K562 (cell line): ENCODE measurements around the gene SPEG. TPM values are rescaled to one million over a fixed set of nuclear protein-coding genes. Genes with fewer than 3 reads are reported as not detected.
A peak's percentile ranks its signal among the peaks of the same experiment; 100 is the strongest.

Experiments
- ATAC-seq: fragments of 200-7000 bp; cut with Tn5 transposase; 3 replicates; pipeline ENCODE4 v1.9.1; 2020; ENCODE audit warnings: moderate library complexity
- BruUV-seq: library from RNA; stranded (reverse); fragments of 400-500 nt; replicated peaks from 2 replicates; lab custom pipeline; 2021; lab: Mats Ljungman, UMichigan
- CTCF ChIA-PET: fragments of 300-600 bp; formaldehyde crosslinking; extraction: SDS; loops from one replicate; lab custom pipeline; 2021; ENCODE audit warnings: low intra/inter-chr PET ratio; lab: Yijun Ruan, JAX
- POLR2A ChIA-PET: fragments of 300-600, 350-650 bp; sonication (Branson Sonifier 250); formaldehyde crosslinking; extraction: SDS; loops from one replicate; lab custom pipeline; 2021; ENCODE audit warnings: antibody characterized with exemption, inconsistent platforms; lab: Yijun Ruan, JAX
- DNase-seq, 4 experiments: peaks; one replicate each; pipeline versions ENCODE4 v3.0.0 to v3.0.0-alpha.2; 2011 to 2018; ENCODE audit warnings: low spot score in 3 of 4, mixed read lengths in 3 of 4; ENCODE audit errors: extremely low read depth in 1 of 4
- FAIRE-seq: peaks from 2 replicates; lab custom pipeline; 2011; peaks lifted over from hg19 to GRCh38; lab: Jason Lieb, UNC
- H2AFZ ChIP-seq: 2 replicates; pipeline ENCODE4 v1.6.0; 2011; ENCODE audit warnings: low read depth, low read length, control low read depth, inconsistent platforms
- H3K27ac ChIP-seq: fragments of 200-600 bp; 3 replicates; pipeline ENCODE4 v1.8.0; 2011; ENCODE audit warnings: low read depth, mild to moderate bottlenecking, control low read depth, inconsistent platforms, low read length, moderate library complexity, mixed read lengths; ENCODE audit errors: extremely low read depth
- H3K27me3 ChIP-seq, 2 experiments: fragments of 300-600 bp in 1 of 2; 2 replicates in 1 of 2; 3 replicates in 1 of 2; pipeline versions ENCODE4 v1.6.0 to v1.8.0; 2011; ENCODE audit warnings: inconsistent platforms in 2 of 2, low read length in 2 of 2, mild to moderate bottlenecking in 1 of 2, mixed read lengths in 1 of 2, moderate library complexity in 1 of 2; ENCODE audit not compliant: control insufficient read depth in 2 of 2, insufficient read depth in 2 of 2
- H3K36me3 ChIP-seq: fragments of 300-600 bp; 3 replicates; pipeline ENCODE4 v1.8.0; 2011; ENCODE audit warnings: mild to moderate bottlenecking, low read length, inconsistent platforms; ENCODE audit not compliant: control insufficient read depth, insufficient read depth
- H3K4me1 ChIP-seq, 2 experiments: fragments of 200-600 bp in 1 of 2; replicated peaks in 1 of 2; 2 replicates in 1 of 2; 3 replicates in 1 of 2; pipeline versions ENCODE4 v1.5.1 to v1.8.0; 2011; ENCODE audit warnings: inconsistent platforms in 2 of 2, low read length in 2 of 2, mild to moderate bottlenecking in 1 of 2, mixed read lengths in 1 of 2, moderate library complexity in 1 of 2; ENCODE audit not compliant: control insufficient read depth in 2 of 2, insufficient read depth in 2 of 2
- H3K4me2 ChIP-seq: 2 replicates; pipeline ENCODE4 v1.6.1; 2011; ENCODE audit warnings: low read length, control low read depth, inconsistent platforms, mixed read lengths; ENCODE audit not compliant: insufficient read depth
- H3K4me3 ChIP-seq: fragments of 200-600 bp; sonication (generic), shearing (Covaris generic); 2 replicates; pipeline ENCODE4 v1.5.1; 2016; ENCODE audit warnings: control low read depth, inconsistent platforms
- H3K79me2 ChIP-seq: fragments of 200-600 bp; 3 replicates; pipeline ENCODE4 v1.8.0; 2011; ENCODE audit warnings: low read length, inconsistent platforms; ENCODE audit not compliant: control insufficient read depth, insufficient read depth
- H3K9ac ChIP-seq, 2 experiments: 2 replicates each; pipeline versions ENCODE4 v1.6.0 to v1.6.1; 2011; ENCODE audit warnings: low read depth in 2 of 2, low read length in 2 of 2, control low read depth in 1 of 2, inconsistent platforms in 1 of 2, mild to moderate bottlenecking in 1 of 2, mixed read lengths in 1 of 2; ENCODE audit not compliant: insufficient read depth in 1 of 2
- H3K9me1 ChIP-seq: one replicate; pipeline ENCODE4 v1.6.0; 2011; ENCODE audit warnings: inconsistent platforms, mild to moderate bottlenecking, low read length, moderate library complexity; ENCODE audit not compliant: control insufficient read depth, insufficient read depth
- H3K9me3 ChIP-seq: replicated peaks from 2 replicates; pipeline ENCODE4 v1.5.1; 2011; ENCODE audit warnings: low read depth, low read length, inconsistent platforms; ENCODE audit not compliant: control insufficient read depth, insufficient read depth
- H4K20me1 ChIP-seq: replicated peaks from 2 replicates; pipeline ENCODE4 v1.6.1; 2011; ENCODE audit warnings: low read length, inconsistent platforms, mixed read lengths; ENCODE audit not compliant: control insufficient read depth, insufficient read depth
- DPF2 ChIP-seq: fragments of 450-650 bp; IDR thresholded peaks from 2 replicates; pipeline ENCODE4 v1.6.1; 2016
- HNRNPH1 ChIP-seq: fragments of 200-400 bp; formaldehyde crosslinking; optimal IDR thresholded peaks from 2 replicates; pipeline ENCODE3; 2017; ENCODE audit warnings: low read depth, mild to moderate bottlenecking, low read length, moderate library complexity
- KAT8 ChIP-seq: fragments of 450-650 bp; IDR thresholded peaks from 2 replicates; pipeline ENCODE4 v1.6.1; 2016; ENCODE audit warnings: low read depth, mild to moderate bottlenecking
- NBN ChIP-seq: fragments of 450-650 bp; IDR thresholded peaks from 2 replicates; pipeline ENCODE4 v1.6.1; 2016; ENCODE audit warnings: low read depth, mild to moderate bottlenecking
- POLR2AphosphoS2 ChIP-seq: IDR thresholded peaks from 2 replicates; pipeline ENCODE4 v1.6.1; 2012; ENCODE audit warnings: low read length, improper control_type of control experiment
- PRMT5 ChIP-seq: sonication (generic); formaldehyde crosslinking; IDR thresholded peaks from 2 replicates; pipeline ENCODE4 v1.5.0; 2020; ENCODE audit warnings: missing genetic modification reagents
- ZSCAN29 ChIP-seq: fragments of 450-650 bp; IDR thresholded peaks from 2 replicates; pipeline ENCODE4 v1.6.1; 2017
- WGBS: fragments of 100-300 bp; shearing (Covaris generic); methylation state at CpG from one replicate; pipeline ENCODE4 v1.1.6; 2016; ENCODE audit warnings: low coverage, mixed read lengths; ENCODE audit not compliant: insufficient coverage; ENCODE audit errors: missing lambda C conversion rate; 5-methylcytosine and 5-hydroxymethylcytosine counted together
- in situ Hi-C: fragments of 300-500 bp; cut with MboI; formaldehyde crosslinking; loops from 4 replicates; pipeline ENCODE4 v1.15.0; 2018; ENCODE audit warnings: inconsistent platforms, mixed read lengths
- intact Hi-C: fragments of 100-400 bp; cut with micrococcal nuclease; formaldehyde crosslinking; loops from 2 replicates; pipeline ENCODE4 v1.14.2; 2022
- polyA plus RNA-seq, 8 experiments: library from polyadenylated mRNA; depleted of rRNA in 4 of 8; stranded (reverse) in 5 of 8; unstranded in 3 of 8; fragments of >200 nt; fragmentation: Nextera tagmentation in 2 of 8; fragmentation: Illumina TruSeq in 1 of 8; extraction: Ambion mirVana in 2 of 8; extraction: Trizol in 1 of 8; gene quantifications; 2 replicates each; pipeline versions ENCODE4 v1.2.1 to v1.2.3, GENCODE V29; 2011 to 2014; ENCODE audit warnings: inconsistent platforms in 1 of 8, missing spikeins in 1 of 8
- total RNA-seq, 7 experiments: library from RNA; depleted of rRNA in 6 of 7; stranded (reverse); fragments of >200 nt in 6 of 7; fragmentation: Illumina TruSeq in 2 of 7; extraction: Trizol in 2 of 7; gene quantifications; 2 replicates each; pipeline versions ENCODE4 v1.2.1 to v1.2.3, GENCODE V29; 2011 to 2021; ENCODE audit warnings: low replicate concordance in 1 of 7
- TF ChIP-seq, protein P1 (sequence below): sonication (generic); formaldehyde crosslinking; IDR thresholded peaks from 2 replicates; pipeline ENCODE4 v1.8.1; 2023; ENCODE audit warnings: missing genetic modification reagents, mild to moderate bottlenecking, borderline replicate concordance
- TF ChIP-seq, protein P2 (sequence below): sonication (generic); formaldehyde crosslinking; IDR thresholded peaks from 2 replicates; pipeline ENCODE4 v1.8.0; 2022; ENCODE audit warnings: missing genetic modification reagents, mild to moderate bottlenecking, moderate library complexity, borderline replicate concordance

Gene SPEG
- total and polyA plus RNA-seq, 9 of the 15 experiments (the other 6 are each of a cell fraction or from before 2014, with no cell fraction given): 0.49 to 8.7 (median 3.0) TPM

DNA sequence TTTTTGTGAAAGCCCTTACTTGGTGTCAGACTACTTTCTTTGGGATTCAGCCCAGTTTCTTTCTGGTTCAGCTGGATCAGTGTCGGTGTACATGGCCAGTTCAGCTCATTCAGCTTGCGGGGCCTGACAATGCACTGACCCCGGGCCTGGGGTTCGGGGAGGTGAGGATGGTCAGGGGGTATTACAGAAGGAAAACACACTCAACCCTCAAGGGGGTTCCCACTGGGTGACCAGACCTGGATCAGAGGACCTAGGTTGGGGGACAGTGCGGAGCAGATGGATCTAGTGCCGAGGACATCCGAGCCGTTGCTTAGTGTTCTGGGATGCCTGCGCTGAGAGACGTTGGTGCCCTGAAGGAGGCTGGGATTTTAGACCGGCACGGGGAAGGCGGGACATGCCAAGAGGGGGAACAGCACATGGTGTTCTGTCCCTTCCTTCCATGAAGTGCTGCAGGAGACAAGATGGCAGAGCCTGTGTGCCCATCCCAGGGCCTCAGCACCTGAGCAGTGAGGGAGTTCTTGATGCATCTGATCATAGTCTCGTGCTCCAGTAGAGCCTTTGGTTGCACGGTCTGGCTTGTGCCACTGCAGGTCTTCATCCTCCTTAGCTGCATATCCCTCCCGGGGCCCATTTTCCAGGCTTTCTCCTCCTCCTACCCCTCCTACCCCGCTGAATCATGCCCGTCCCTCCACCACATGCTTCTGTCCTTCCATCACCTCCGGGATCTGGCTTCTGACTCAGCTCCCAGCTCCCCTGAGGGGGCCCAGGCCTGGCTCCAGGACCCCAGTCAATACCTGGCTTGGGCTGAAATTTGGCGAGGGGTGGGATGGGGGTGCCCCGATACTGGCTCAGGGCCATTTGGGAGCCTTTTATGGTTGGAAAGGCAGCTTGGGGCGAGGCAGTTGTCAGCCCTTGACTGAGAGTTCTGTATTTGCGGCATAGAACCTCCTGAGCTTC is 18.0 kb downstream of the SPEG start (continued):
- TF ChIP-seq PRMT5 (no peak), NBN (no peak)

DNA sequence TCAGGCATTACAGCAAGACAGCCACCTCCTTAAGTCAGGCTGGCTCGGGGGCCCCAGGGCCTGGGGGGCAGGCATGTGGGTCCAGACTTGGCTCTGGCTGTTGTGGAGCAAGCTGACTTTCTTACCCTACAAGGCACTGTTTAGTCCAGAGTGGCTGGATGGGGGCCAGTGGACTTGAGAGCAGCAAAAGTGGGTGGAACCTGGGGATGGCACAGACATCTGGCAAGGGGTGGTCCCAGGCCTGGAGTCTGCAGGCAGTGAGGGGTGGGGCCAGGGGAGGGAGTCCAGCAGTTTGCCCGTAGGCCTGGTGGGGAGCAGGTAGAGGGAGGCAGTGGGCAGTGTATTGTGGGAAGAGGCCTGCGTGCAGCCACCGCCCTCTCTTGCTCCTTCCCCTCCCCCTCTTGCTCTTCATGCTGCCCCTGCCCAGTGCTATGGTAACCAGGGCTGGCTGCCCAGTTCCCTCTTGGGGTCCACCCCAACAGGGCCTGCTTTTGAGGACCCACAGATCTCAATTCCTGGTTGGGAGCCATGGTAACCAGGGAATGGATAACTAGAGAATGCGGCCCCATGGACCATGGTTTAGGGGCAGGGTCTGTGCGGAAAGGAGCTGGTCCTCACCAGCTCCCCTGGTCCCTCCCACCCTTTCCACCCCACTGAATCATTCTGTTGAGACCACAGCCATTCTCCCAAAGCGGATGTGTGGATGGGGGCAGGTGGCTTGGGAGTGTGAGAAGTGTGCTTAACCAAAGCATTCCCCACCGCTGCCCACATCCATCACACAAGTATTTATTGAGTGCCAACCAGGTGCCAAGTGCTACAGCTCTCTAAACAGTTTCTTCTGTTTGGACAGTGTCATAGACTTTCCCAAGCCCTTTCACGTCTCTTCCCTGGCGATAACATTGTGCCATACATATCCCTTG is 19.3 kb downstream of the SPEG start:
- H2AFZ ChIP-seq: no peak overlapping the region
- H3K27me3 ChIP-seq: no peaks in the 10 kb centered on the region
- no peak for FAIRE-seq
- no peak overlapping the region for H3K27ac ChIP-seq
- H3K9me1 ChIP-seq: no peaks in the 10 kb centered on the region
- no peak for DNase-seq
- H3K9ac ChIP-seq: peak overlapping the region in 1 of 2 experiments; percentile 76; a peak in 2 of 4 replicates
- H3K79me2 ChIP-seq: no peaks in the 10 kb centered on the region
- H3K4me1 ChIP-seq: peaks cover 12 to 17% of the 10 kb centered on the region in 2 experiments; a peak in 4 of 5 replicates
- 81% methylated on average over 4 of the region's 10 CpGs for WGBS
- in situ Hi-C loops (no loop called here), intact Hi-C loops (no loop called here)
- no peaks in the 10 kb centered on the region for H3K36me3 ChIP-seq
- no peak for ATAC-seq
- H3K9me3 ChIP-seq: no peaks in the 10 kb centered on the region
- H4K20me1 ChIP-seq: no peaks in the 10 kb centered on the region
- no peak overlapping the region for H3K4me2 ChIP-seq
- TF ChIP-seq HNRNPH1 (no peak), KAT8 (no peak), DPF2 (no peak), ZSCAN29 (no peak), POLR2AphosphoS2 (no peak)
- TF ChIP-seq, protein P1, sequence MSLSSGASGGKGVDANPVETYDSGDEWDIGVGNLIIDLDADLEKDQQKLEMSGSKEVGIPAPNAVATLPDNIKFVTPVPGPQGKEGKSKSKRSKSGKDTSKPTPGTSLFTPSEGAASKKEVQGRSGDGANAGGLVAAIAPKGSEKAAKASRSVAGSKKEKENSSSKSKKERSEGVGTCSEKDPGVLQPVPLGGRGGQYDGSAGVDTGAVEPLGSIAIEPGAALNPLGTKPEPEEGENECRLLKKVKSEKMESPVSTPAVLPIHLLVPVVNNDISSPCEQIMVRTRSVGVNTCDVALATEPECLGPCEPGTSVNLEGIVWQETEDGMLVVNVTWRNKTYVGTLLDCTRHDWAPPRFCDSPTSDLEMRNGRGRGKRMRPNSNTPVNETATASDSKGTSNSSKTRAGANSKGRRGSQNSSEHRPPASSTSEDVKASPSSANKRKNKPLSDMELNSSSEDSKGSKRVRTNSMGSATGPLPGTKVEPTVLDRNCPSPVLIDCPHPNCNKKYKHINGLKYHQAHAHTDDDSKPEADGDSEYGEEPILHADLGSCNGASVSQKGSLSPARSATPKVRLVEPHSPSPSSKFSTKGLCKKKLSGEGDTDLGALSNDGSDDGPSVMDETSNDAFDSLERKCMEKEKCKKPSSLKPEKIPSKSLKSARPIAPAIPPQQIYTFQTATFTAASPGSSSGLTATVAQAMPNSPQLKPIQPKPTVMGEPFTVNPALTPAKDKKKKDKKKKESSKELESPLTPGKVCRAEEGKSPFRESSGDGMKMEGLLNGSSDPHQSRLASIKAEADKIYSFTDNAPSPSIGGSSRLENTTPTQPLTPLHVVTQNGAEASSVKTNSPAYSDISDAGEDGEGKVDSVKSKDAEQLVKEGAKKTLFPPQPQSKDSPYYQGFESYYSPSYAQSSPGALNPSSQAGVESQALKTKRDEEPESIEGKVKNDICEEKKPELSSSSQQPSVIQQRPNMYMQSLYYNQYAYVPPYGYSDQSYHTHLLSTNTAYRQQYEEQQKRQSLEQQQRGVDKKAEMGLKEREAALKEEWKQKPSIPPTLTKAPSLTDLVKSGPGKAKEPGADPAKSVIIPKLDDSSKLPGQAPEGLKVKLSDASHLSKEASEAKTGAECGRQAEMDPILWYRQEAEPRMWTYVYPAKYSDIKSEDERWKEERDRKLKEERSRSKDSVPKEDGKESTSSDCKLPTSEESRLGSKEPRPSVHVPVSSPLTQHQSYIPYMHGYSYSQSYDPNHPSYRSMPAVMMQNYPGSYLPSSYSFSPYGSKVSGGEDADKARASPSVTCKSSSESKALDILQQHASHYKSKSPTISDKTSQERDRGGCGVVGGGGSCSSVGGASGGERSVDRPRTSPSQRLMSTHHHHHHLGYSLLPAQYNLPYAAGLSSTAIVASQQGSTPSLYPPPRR (CRISPR knock-in tag): no peak
- TF ChIP-seq, protein P2, sequence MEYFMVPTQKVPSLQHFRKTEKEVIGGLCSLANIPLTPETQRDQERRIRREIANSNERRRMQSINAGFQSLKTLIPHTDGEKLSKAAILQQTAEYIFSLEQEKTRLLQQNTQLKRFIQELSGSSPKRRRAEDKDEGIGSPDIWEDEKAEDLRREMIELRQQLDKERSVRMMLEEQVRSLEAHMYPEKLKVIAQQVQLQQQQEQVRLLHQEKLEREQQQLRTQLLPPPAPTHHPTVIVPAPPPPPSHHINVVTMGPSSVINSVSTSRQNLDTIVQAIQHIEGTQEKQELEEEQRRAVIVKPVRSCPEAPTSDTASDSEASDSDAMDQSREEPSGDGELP (CRISPR knock-in tag): no peak
- no TSS peak for BruUV-seq
- H3K4me3 ChIP-seq: no peak overlapping the region
- ChIA-PET POLR2A (no interaction called here), CTCF (no interaction called here)
